Naive B cell (primary cell): ENCODE results near the gene CD300LF. TPM values are rescaled to one million over a fixed set of nuclear protein-coding genes. Genes with fewer than 3 reads are reported as not detected.

Experiments
- ATAC-seq, 2 donors: fragments of 150-1000 bp; cut with Tn5 transposase; 2 replicates each; pipeline ENCODE4 v1.10.0; 2021; ENCODE audit warnings: low read depth in 2 of 2, mild to moderate bottlenecking in 2 of 2, moderate library complexity in 2 of 2
- DNase-seq: peaks from one replicate; pipeline ENCODE4 v3.0.0; 2022
- H3K27ac Mint-ChIP-seq, 6 donors: one replicate each; pipeline ENCODE4 v1.8.0; 2020 to 2022; ENCODE audit warnings: mild to moderate bottlenecking in 6 of 6, mixed read lengths in 6 of 6, moderate library complexity in 5 of 6, inconsistent platforms in 2 of 6
- H3K27me3 Mint-ChIP-seq, 3 donors: one replicate each; pipeline ENCODE4 v1.8.0; 2021 to 2022; ENCODE audit warnings: mixed read lengths in 3 of 3, mild to moderate bottlenecking in 1 of 3
- H3K36me3 Mint-ChIP-seq, 2 donors: one replicate each; pipeline ENCODE4 v1.8.0; 2020 to 2022; ENCODE audit warnings: mixed read lengths in 2 of 2, inconsistent platforms in 1 of 2, mild to moderate bottlenecking in 1 of 2
- H3K4me1 Mint-ChIP-seq, 3 donors: one replicate each; pipeline ENCODE4 v1.8.0; 2020 to 2022; ENCODE audit warnings: mixed read lengths in 3 of 3, inconsistent platforms in 1 of 3, mild to moderate bottlenecking in 1 of 3, moderate library complexity in 1 of 3
- H3K4me3 Mint-ChIP-seq, 8 donors: one replicate each; pipeline ENCODE4 v1.8.0; 2020 to 2022; ENCODE audit warnings: mild to moderate bottlenecking in 8 of 8, mixed read lengths in 8 of 8, moderate library complexity in 8 of 8, inconsistent platforms in 2 of 8
- H3K9me3 Mint-ChIP-seq, 7 donors: one replicate each; pipeline ENCODE4 v1.8.0; 2020 to 2022; ENCODE audit warnings: mixed read lengths in 7 of 7, mild to moderate bottlenecking in 5 of 7, inconsistent platforms in 2 of 7, moderate library complexity in 1 of 7
- polyA plus RNA-seq, 6 donors: library from polyadenylated mRNA; unstranded; fragments of 300-500 nt; fragmentation: Illumina TruSeq; gene quantifications; one replicate each; pipeline ENCODE4 v1.2.3, GENCODE V29; 2021; ENCODE audit warnings: low read depth in 6 of 6

The CD300LF gene
- polyA plus RNA-seq, 6 donors from 2014 or later: 0.22 to 3.2 (median 0.43) TPM

DNA sequence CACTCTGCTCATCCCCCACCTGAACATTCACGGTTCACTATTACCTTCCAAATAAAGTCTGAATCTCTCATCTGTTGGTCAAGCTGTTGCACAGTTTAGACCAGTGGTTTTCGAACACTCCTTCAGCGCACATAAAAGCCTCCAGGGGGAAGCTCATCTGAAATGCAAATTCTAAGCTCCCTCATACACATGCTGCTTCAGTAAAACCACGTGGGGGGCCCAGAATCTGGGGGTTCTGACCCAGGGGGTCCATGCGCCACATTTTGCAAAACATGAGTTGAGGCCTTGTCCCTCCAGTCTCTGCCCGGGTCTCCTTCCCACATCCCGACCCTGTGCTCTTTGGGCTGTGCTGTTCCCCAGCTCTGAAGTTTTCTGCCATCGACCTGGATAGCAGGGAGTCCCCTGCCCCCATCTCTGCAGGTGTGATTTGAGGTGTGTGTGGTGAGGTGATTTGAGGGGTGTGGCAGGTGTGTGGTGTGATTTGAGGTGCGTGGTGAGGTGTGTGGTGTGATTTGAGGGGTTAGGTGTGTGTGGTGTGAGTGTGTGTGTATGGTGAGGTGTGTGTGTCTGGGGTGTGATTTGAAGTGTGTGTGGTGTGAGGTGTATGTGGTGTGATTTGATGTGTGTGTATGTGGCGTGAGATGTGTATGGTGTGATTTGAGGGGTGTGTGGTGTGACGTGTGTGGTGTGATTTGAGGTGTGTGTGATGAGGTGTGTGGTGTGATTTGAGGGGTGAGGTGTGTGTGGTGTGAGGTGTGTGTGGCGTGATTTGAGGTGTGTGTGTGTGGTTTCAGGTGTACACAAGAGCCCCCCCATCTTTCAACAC, 19.5 kb upstream of the CD300LF start:
- H3K27ac Mint-ChIP-seq: no peak overlapping the region
- ATAC-seq (no peak), DNase-seq (no peak)
- no peaks in the 10 kb centered on the region for H3K27me3 Mint-ChIP-seq
- no peaks in the 10 kb centered on the region for H3K36me3 Mint-ChIP-seq
- no peak overlapping the region for H3K4me3 Mint-ChIP-seq
- H3K9me3 Mint-ChIP-seq: no peaks in the 10 kb centered on the region
- H3K4me1 Mint-ChIP-seq: peaks cover 6 to 21% (median 11%) of the 10 kb centered on the region in 3 donors

DNA sequence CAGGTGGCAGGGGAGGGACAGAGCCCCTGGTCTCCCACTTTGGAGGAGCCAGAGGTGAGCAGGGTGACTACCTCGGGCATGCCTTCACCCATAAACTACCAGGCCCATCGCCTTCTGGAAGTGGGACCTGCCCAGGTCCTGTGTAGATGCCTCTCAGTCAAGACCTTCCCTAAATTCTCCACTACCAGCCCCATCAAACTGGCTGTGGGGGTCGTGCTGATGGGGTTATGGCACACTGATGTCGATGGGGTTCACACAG, 18.6 kb upstream of the CD300LF start:
- Mint-ChIP-seq H3K4me1 (peaks cover 3 to 22% (median 9%) of the 10 kb centered on the region in 3 donors), H3K4me3 (no peak overlapping the region), H3K27ac (no peak overlapping the region), H3K9me3 (no peaks in the 10 kb centered on the region), H3K27me3 (no peaks in the 10 kb centered on the region), H3K36me3 (no peaks in the 10 kb centered on the region)
- no peak for ATAC-seq
- DNase-seq: no peak

DNA sequence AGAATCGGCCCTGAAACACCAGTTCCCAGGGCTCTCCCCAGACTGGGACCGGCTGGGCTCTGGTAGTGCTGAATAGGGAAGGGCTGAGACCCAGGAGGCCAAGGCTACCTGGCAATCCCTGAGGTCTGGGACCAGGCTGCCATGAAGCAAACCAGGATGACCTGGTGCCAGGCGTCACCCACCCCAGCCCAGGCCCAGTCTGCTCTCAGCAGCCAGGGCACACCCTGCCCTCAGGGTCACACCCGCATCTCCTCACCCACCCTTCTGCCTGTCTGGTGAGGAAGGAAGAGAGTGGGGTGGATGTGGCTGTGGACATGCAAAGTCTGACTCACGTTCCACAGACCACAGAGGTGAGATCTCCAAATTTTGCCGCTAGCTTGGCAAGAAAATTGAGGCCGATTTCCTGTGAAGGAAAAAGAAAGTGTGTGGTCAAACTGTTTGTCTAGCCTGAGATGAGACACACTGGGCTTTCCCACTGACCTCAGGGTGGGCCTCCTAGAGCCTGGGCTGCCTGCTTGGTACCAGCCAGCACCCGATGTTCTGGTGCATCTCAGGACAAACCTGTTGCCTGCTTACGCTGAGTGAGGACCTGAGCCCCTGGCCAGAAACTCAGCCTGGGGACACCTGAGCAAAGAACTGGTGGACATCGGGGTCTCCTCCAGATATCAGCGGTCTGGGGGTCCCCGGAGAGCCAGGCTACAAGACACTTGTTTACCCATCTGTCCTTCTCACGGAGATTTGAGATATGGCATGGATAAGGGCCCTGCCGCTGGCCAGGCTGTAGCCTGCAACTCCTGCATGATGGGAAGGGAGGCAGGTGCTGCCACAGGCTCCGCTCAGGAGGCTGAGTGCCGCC, 18.0 kb upstream of the CD300LF start:
- Mint-ChIP-seq H3K4me3 (no peak overlapping the region), H3K27ac (no peak overlapping the region), H3K4me1 (peaks cover 0 to 19% (median 6%) of the 10 kb centered on the region in 3 donors), H3K9me3 (no peaks in the 10 kb centered on the region), H3K27me3 (no peaks in the 10 kb centered on the region), H3K36me3 (no peaks in the 10 kb centered on the region)
- DNase-seq (no peak), ATAC-seq (peak; percentile 39 to 71)

DNA sequence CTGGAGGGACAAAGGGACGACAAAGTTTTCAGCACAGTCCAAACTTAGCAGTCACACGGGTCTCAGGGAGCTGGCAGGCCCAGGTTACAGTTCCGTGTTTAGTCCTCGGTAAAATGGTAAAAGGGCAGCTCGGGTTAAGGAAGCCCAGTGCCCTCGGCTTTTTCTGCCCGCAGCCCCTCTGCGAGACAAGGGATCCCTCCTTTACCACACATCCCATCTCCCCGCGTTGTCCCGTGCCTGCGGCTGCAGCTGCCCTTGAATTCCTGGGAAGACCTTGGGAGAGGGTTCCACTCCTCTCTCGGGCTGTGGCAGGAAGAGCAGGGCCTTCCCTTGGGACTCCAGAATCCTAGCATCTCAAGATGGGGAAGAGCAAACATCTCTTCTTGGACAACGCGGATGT, 17.1 kb upstream of the CD300LF start:
- no peak overlapping the region for H3K27ac Mint-ChIP-seq
- no peaks in the 10 kb centered on the region for H3K9me3 Mint-ChIP-seq
- ATAC-seq (no peak), DNase-seq (no peak)
- no peak overlapping the region for H3K4me3 Mint-ChIP-seq
- H3K36me3 Mint-ChIP-seq: no peaks in the 10 kb centered on the region
- peaks cover 0 to 16% (median 4%) of the 10 kb centered on the region in 3 donors for H3K4me1 Mint-ChIP-seq
- H3K27me3 Mint-ChIP-seq: no peaks in the 10 kb centered on the region

DNA sequence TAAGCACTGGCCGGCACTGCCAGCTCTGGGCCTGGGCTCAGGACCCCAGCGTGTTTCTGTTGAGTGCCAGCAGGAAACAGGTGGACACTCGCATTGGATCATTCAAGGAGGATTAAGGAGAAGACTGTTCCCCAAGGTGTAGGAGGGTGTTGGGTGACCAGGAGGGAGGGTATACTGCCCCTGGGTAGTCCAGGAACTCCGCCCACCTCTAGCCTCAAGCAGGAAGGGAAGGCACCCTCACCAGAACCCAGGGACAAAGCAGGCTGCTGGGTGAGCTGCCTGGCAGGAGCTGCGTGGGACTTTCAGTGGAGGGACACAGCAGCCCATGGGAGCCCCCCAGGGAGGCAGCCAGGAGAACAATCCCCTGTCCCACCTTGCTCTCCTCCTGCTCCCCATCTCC, 16.6 kb upstream of the CD300LF start:
- no peak overlapping the region for H3K4me3 Mint-ChIP-seq
- H3K27ac Mint-ChIP-seq: no peak overlapping the region
- no peaks in the 10 kb centered on the region for H3K9me3 Mint-ChIP-seq
- no peaks in the 10 kb centered on the region for H3K36me3 Mint-ChIP-seq
- no peaks in the 10 kb centered on the region for H3K27me3 Mint-ChIP-seq
- peaks cover 0 to 14% (median 0%) of the 10 kb centered on the region in 3 donors for H3K4me1 Mint-ChIP-seq
- DNase-seq: no peak
- no peak for ATAC-seq

DNA sequence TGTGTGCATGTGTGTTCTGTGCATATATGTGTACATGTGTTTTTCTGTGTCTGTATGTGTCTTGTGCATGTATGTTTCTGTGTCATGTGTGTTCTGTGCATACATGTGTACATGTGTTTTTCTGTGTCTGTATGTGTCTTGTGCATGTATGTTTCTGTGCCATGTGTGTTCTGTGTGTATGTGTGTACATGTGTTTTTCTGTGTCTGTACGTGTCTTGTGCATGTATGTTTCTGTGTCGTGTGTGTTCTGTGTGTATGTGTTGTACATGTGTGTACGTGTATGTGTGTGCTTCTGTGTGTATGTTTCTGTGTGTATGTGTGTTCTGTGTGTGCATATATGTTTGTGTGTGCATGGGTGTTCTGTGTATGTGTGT, 16.0 kb upstream of the CD300LF start:
- Mint-ChIP-seq H3K27me3 (no peaks in the 10 kb centered on the region), H3K27ac (no peak overlapping the region), H3K4me1 (peaks cover 0 to 14% (median 0%) of the 10 kb centered on the region in 3 donors), H3K9me3 (no peaks in the 10 kb centered on the region), H3K4me3 (no peak overlapping the region), H3K36me3 (no peaks in the 10 kb centered on the region)
- DNase-seq: no peak
- ATAC-seq: no peak

DNA sequence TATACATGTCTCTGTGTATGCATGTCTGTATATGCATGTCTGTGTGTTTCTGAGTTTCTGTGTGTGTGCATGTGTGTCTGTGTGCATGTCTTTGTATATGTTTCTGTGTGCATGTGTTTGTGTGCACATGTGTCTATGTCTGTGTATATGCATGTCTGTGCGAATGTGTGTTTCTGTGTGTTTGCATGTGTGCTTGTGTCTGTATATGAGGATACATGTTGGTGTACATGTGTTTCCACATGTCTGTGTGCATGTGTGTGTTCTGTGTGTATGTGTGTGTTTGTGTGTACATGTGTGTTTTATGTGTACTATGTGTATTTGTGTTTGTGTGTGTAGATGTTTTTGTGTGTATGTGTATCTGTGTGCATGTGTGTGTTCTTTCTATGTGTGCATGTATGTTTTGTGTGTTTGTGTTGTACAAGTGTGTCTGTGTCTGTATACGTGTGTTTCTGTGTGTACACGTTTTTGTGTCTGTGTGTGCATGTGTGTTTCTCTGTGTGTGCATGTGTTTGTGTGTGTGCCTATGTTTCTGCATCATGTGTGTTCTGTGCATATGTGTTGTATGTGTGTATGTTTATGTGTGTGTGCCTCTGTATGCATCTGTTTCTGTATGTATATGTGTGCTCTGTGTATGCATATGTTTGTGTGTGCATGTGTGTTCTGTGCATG, 15.4 kb upstream of the CD300LF start:
- H3K4me3 Mint-ChIP-seq: no peak overlapping the region
- H3K36me3 Mint-ChIP-seq: no peaks in the 10 kb centered on the region
- DNase-seq (no peak), ATAC-seq (no peak)
- peaks cover 0 to 14% (median 0%) of the 10 kb centered on the region in 3 donors for H3K4me1 Mint-ChIP-seq
- no peak overlapping the region for H3K27ac Mint-ChIP-seq
- no peaks in the 10 kb centered on the region for H3K9me3 Mint-ChIP-seq
- no peaks in the 10 kb centered on the region for H3K27me3 Mint-ChIP-seq

DNA sequence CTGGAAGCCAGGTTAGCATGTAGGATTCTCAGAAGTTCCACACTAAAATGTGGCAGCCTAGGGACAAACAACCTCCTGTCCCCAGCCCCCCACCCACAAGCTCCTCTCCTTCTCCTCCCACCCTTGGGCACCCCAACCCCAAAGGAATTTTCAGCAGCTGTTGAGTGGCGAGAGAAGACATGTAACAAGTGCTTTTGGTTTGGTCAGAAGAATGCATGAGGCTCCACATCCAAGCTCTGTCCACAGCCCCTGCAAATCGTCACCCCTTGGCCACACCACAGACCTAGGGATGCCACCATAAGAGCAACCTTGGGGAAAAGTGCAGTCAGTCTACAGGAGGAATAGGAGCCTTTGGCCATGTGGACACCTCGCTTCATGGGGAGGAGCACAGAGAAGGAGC, 12.4 kb upstream of the CD300LF start:
- DNase-seq (no peak), ATAC-seq (no peak)
- peaks cover 0 to 7% (median 0%) of the 10 kb centered on the region in 3 donors for H3K4me1 Mint-ChIP-seq
- H3K27me3 Mint-ChIP-seq: peaks cover 0 to 11% (median 5%) of the 10 kb centered on the region in 3 donors
- H3K36me3 Mint-ChIP-seq: no peaks in the 10 kb centered on the region
- H3K9me3 Mint-ChIP-seq: no peaks in the 10 kb centered on the region
- H3K27ac Mint-ChIP-seq: no peak overlapping the region
- no peak overlapping the region for H3K4me3 Mint-ChIP-seq

DNA sequence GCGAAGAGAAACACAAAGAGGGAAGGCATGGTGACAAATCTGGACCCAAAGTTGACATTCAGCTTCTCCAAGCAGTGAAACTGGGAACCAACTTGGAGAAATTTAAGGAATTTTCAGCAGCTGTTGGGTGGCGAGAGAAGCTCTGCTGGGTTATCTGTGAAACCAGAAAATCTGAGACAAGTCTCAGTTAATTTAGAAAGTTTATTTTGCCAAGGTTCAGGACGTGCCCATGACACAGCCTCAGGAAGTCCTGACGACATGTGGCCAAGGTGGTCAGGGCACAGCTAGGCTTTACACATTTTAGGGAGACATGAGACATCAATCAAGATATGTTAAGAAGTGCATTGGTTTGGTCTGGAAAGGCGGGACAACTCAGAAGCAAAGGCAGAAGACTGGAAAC, 11.2 kb upstream of the CD300LF start:
- peaks cover 0 to 11% (median 5%) of the 10 kb centered on the region in 3 donors for H3K27me3 Mint-ChIP-seq
- DNase-seq (no peak), ATAC-seq (no peak)
- no peak overlapping the region for H3K4me3 Mint-ChIP-seq
- no peak overlapping the region for H3K27ac Mint-ChIP-seq
- peaks cover 0 to 7% (median 0%) of the 10 kb centered on the region in 3 donors for H3K4me1 Mint-ChIP-seq
- no peaks in the 10 kb centered on the region for H3K9me3 Mint-ChIP-seq
- H3K36me3 Mint-ChIP-seq: no peaks in the 10 kb centered on the region

DNA sequence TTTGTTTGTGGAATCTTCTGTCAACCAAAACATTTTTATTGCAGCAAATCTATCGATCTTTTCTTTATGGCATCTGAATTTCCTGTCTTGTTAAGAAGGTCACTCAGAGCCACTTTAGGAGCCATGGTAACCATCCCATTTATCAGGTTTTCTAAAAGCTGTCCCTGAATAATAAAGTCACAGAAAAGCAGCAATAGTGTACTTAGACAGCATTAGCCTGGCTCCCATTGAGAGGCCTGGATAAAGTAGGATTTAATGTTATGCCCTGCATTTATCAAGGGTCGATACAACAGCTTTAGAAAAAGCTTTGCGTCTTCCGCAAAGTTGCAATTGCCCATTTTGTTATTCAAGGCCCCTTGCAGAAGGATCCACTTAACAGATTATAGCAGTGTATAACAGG, 10.1 kb upstream of the CD300LF start:
- no peaks in the 10 kb centered on the region for H3K9me3 Mint-ChIP-seq
- no peak overlapping the region for H3K4me3 Mint-ChIP-seq
- peaks cover 0 to 11% (median 5%) of the 10 kb centered on the region in 3 donors for H3K27me3 Mint-ChIP-seq
- peaks cover 0 to 7% (median 0%) of the 10 kb centered on the region in 3 donors for H3K4me1 Mint-ChIP-seq
- ATAC-seq: no peak
- no peak for DNase-seq
- no peaks in the 10 kb centered on the region for H3K36me3 Mint-ChIP-seq
- H3K27ac Mint-ChIP-seq: no peak overlapping the region

DNA sequence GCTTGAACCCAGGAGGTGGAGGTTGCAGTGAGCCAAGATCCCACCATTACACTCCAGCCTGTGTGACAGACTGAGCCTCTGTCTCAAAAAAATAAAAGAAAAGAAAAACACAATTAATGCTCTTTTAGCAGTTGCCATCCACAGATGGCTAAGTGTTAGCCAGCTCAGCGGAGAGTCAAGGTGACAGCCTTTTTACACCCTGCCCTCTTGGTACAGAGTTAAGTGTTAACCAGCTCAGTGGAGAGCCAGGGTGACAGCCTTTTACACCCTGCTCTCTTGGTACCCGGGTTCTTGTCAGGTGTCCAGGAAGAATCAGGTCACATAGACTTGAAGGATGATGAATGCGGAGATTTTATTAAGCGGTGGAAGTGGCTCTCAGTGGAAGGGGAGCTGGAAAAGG, 7.8 kb upstream of the CD300LF start:
- Mint-ChIP-seq H3K4me3 (no peak overlapping the region), H3K9me3 (no peaks in the 10 kb centered on the region), H3K27ac (no peak overlapping the region), H3K36me3 (no peaks in the 10 kb centered on the region), H3K27me3 (peaks cover 0 to 19% (median 10%) of the 10 kb centered on the region in 3 donors), H3K4me1 (no peaks in the 10 kb centered on the region)
- no peak for ATAC-seq
- DNase-seq: no peak

DNA sequence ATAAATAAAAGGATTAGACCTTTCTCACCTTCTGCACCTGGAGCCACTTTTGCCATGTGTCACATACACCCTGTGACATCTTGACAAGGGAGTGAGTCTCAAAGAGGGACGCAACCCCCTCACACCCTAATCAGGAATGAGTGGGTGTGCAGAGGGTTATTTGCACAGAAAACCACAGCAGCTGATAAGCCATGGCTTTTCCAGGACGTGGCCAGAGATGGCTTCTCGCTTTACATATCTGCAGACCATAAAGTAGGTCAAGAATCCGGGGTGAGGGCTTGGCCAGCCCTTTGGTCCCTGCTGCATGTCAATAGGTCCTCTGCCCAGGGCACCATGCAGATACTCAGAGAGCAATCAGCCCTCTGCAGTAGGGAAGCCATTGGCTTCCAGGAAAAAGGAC, 2.4 kb upstream of the CD300LF start:
- Mint-ChIP-seq H3K36me3 (no peaks in the 10 kb centered on the region), H3K27ac (peak overlapping the region in 1 of 6 donors; percentile 56), H3K4me3 (no peak overlapping the region), H3K4me1 (peaks cover 19 to 28% (median 21%) of the 10 kb centered on the region in 3 donors), H3K9me3 (no peaks in the 10 kb centered on the region), H3K27me3 (peaks cover 0 to 8% (median 5%) of the 10 kb centered on the region in 3 donors)
- ATAC-seq (no peak), DNase-seq (no peak)

DNA sequence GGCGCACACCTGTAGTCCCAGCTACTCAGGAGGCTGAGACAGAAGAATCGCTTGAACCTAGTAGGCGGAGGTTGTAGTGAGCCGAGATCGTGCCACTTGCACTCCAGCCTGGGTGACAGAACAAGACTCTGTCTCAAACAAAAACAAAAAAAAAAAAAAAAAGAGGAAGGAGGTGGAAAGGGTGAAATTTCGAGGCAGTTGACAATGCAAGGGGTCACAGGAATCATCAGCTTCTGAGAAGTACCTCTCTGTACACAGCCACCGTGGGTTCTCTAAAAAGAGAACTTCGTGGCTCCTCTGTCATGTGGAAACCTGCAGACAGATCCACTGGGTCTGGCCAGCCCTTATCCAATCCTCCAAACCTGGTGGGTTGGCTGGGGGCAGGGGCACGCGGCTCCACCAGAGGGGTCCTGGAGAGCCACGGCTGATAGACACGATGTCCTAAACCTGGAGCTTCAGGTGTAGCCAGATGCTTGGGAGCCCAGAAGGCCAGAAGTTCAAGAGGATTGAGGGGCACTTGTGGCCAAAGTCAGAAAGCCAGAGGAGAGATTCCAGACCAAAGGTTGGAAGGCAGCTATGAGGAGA, 540 bp upstream of the CD300LF start:
- ATAC-seq (peak; percentile 66 to 67), DNase-seq (no peak)
- peaks cover 0 to 8% (median 5%) of the 10 kb centered on the region in 3 donors for H3K27me3 Mint-ChIP-seq
- no peaks in the 10 kb centered on the region for H3K36me3 Mint-ChIP-seq
- H3K4me1 Mint-ChIP-seq: peaks cover 19 to 28% (median 21%) of the 10 kb centered on the region in 3 donors
- H3K27ac Mint-ChIP-seq: peak overlapping the region; percentile 61 to 95 (median 76)
- H3K4me3 Mint-ChIP-seq: peak overlapping the region in 6 of 8 donors; percentile 7 to 86 (median 54)
- H3K9me3 Mint-ChIP-seq: no peaks in the 10 kb centered on the region
